ENCODE data around the gene ANAPC1.
"Not testable (repeated sequence)": the region's sequence is repeated elsewhere in the genome, so short reads cannot be mapped to it uniquely, and the experiment has no call there.

DNA sequence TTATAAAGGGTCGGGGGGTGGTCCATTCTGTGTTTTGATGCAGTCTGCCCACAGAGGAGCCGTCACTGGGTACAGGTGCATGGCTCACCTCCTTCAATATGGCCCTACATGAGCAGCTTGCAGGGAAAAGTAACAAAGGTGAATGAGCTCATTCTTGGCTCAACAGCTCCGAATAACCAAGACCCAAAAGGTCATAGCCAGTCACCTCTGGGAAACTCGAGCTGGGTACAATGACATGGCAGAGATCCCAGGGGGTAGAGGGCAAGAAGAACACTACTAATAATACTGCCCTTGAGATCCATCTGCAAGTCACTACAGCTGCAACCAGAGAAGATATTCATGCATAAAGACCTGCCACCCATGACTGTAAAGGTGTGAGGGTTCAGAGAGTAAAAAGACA, 106.8 kb downstream of the ANAPC1 start:
- TF ChIP-seq CTCF (IDR thresholded peaks at IDR 0.05 in 2 of 3, conservative IDR thresholded peaks at IDR 0.05 in 1 of 3; ENCODE audit: control insufficient read depth in 2 of 3, extremely low read depth in 1 of 3, insufficient read depth in 1 of 3, low read depth in 3 of 3, low read length in 3 of 3); TARDBP (IDR thresholded peaks at IDR 0.05; ENCODE audit: borderline replicate concordance); BMI1 (IDR thresholded peaks at IDR 0.05; ENCODE audit: borderline replicate concordance); SRF (IDR thresholded peaks at IDR 0.05; ENCODE audit: low read depth in 2 of 2, low read length in 2 of 2); EP300 (IDR thresholded peaks at IDR 0.05; ENCODE audit: borderline replicate concordance in 1 of 2, control insufficient read depth in 1 of 2, low read depth in 2 of 2, low read length in 2 of 2); TAF1 (IDR thresholded peaks at IDR 0.05; ENCODE audit: borderline replicate concordance, low read depth, low read length); BHLHE40 (IDR thresholded peaks at IDR 0.05; ENCODE audit: borderline replicate concordance in 1 of 2, low read depth in 2 of 2, low read length in 1 of 2); RBBP5 (conservative IDR thresholded peaks at IDR 0.05): not testable (repeated sequence)

Measured in GM12878 (cell line).